Caco-2 (cell line): Measurements from ENCODE around the gene CDKN2A. TPM values are rescaled to one million over a fixed set of nuclear protein-coding genes. Genes with fewer than 3 reads are reported as not detected.

Experiments
- BruUV-seq: library from RNA; stranded (reverse); fragments of 400-500 nt; replicated peaks from 2 replicates; lab custom pipeline; 2021; lab: Mats Ljungman, UMichigan
- CTCF ChIA-PET: fragments of 300-600 bp; sonication (Branson Sonifier 250); formaldehyde crosslinking; loops from one replicate; lab custom pipeline; 2022; ENCODE audit warnings: antibody characterized with exemption; lab: Charles Lee
- POLR2A ChIA-PET: fragments of 300-600 bp; sonication (Branson Sonifier 250); formaldehyde crosslinking; loops from one replicate; lab custom pipeline; 2022; ENCODE audit warnings: antibody characterized with exemption; lab: Charles Lee
- DNase-seq, 2 experiments: peaks; one replicate each; pipeline versions ENCODE4 v3.0.0 to v3.0.0-alpha.2; 2020 to 2022
- H3K27me3 ChIP-seq: replicated peaks from 2 replicates; pipeline ENCODE4 v1.6.0; 2011; ENCODE audit warnings: low read length; ENCODE audit not compliant: control insufficient read depth, insufficient read depth
- H3K36me3 ChIP-seq: 2 replicates; pipeline ENCODE4 v1.5.1; 2011; ENCODE audit warnings: low read length; ENCODE audit not compliant: control insufficient read depth, insufficient read depth
- H3K4me1 ChIP-seq: fragments of 250-450 bp; sonication (Bioruptor Pico); 2 replicates; pipeline ENCODE4 v1.5.1; 2020; ENCODE audit warnings: mild to moderate bottlenecking
- H3K4me3 ChIP-seq: 2 replicates; pipeline ENCODE4 v1.5.1; 2011; ENCODE audit warnings: low read depth, mild to moderate bottlenecking, control low read depth, low read length
- H3K9me3 ChIP-seq: fragments of 250-450 bp; sonication (Bioruptor Pico); 2 replicates; pipeline ENCODE4 v1.5.1; 2020; ENCODE audit warnings: mild to moderate bottlenecking, moderate library complexity
- H3K27ac Mint-ChIP-seq: one replicate; pipeline ENCODE4 v1.8.0; 2022; ENCODE audit warnings: mixed read lengths; ENCODE audit not compliant: unreplicated experiment
- H3K27me3 Mint-ChIP-seq: one replicate; pipeline ENCODE4 v1.8.0; 2022; ENCODE audit warnings: mixed read lengths; ENCODE audit not compliant: insufficient read depth, unreplicated experiment
- H3K36me3 Mint-ChIP-seq: one replicate; pipeline ENCODE4 v1.8.0; 2022; ENCODE audit warnings: mild to moderate bottlenecking, mixed read lengths; ENCODE audit not compliant: insufficient read depth, unreplicated experiment
- H3K4me1 Mint-ChIP-seq: one replicate; pipeline ENCODE4 v1.8.0; 2022; ENCODE audit warnings: low read depth, mixed read lengths; ENCODE audit not compliant: unreplicated experiment
- H3K4me3 Mint-ChIP-seq: one replicate; pipeline ENCODE4 v1.8.0; 2022; ENCODE audit warnings: mild to moderate bottlenecking, moderate library complexity, mixed read lengths; ENCODE audit not compliant: unreplicated experiment
- H3K9me3 Mint-ChIP-seq: one replicate; pipeline ENCODE4 v1.8.0; 2022; ENCODE audit warnings: mixed read lengths; ENCODE audit not compliant: unreplicated experiment
- intact Hi-C: fragments of 100-400 bp; cut with micrococcal nuclease; formaldehyde crosslinking; loops from one replicate; pipeline ENCODE4 v1.10.0; 2022; ENCODE audit not compliant: unreplicated experiment
- total RNA-seq: library from RNA; stranded (reverse); gene quantifications from 2 replicates; pipeline ENCODE4 v1.2.3, GENCODE V29; 2022
- TF ChIP-seq, protein P1 (sequence below), 2 experiments: fragments of 200-600 bp in 1 of 2; IDR thresholded peaks; 1 replicate in 1 of 2; 2 replicates in 1 of 2; pipeline versions ENCODE4 v1.5.1 to v1.8.0; 2011 to 2022; ENCODE audit warnings: antibody characterized with exemption in 1 of 2, control low read depth in 1 of 2, inconsistent platforms in 1 of 2, low read depth in 1 of 2, low read length in 1 of 2, mild to moderate bottlenecking in 1 of 2, moderate library complexity in 1 of 2; ENCODE audit not compliant: insufficient read depth in 1 of 2, severe bottlenecking in 1 of 2, unreplicated experiment in 1 of 2

CDKN2A gene
- total RNA-seq, 1 experiment from 2014 or later, result 48.0 TPM

DNA sequence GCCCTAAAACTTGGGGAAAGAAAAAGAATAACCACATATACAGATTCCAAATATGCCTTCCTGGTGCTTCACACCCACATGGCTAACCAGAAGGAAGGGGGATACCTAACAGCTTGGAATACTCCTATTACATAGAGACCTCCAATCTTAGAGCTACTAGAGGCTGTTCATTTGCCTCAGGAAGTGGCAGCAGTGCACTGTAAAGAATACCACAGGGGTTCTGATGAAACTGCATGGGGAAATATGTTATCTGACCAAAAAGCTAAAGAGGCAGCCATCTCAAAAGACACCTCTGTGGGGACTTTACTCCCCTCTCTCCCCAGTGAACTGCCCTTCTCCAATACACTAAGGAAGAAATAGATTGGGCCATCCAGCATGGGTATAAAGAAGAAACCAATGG, 66.4 kb downstream of the CDKN2A start:
- H3K4me3 ChIP-seq, result no peak overlapping the region
- H3K27me3 ChIP-seq, result no peaks in the 10 kb centered on the region
- intact Hi-C loops, result no loop called here
- Mint-ChIP-seq H3K9me3 (no peaks in the 10 kb centered on the region), H3K27ac (no peak overlapping the region), H3K27me3 (no peaks in the 10 kb centered on the region), H3K4me3 (no peak overlapping the region), H3K4me1 (no peaks in the 10 kb centered on the region), H3K36me3 (no peaks in the 10 kb centered on the region)
- H3K36me3 ChIP-seq, result no peaks in the 10 kb centered on the region
- H3K9me3 ChIP-seq, result no peaks in the 10 kb centered on the region
- ChIA-PET POLR2A (no interaction called here), CTCF (no interaction called here)
- TF ChIP-seq, protein P1, sequence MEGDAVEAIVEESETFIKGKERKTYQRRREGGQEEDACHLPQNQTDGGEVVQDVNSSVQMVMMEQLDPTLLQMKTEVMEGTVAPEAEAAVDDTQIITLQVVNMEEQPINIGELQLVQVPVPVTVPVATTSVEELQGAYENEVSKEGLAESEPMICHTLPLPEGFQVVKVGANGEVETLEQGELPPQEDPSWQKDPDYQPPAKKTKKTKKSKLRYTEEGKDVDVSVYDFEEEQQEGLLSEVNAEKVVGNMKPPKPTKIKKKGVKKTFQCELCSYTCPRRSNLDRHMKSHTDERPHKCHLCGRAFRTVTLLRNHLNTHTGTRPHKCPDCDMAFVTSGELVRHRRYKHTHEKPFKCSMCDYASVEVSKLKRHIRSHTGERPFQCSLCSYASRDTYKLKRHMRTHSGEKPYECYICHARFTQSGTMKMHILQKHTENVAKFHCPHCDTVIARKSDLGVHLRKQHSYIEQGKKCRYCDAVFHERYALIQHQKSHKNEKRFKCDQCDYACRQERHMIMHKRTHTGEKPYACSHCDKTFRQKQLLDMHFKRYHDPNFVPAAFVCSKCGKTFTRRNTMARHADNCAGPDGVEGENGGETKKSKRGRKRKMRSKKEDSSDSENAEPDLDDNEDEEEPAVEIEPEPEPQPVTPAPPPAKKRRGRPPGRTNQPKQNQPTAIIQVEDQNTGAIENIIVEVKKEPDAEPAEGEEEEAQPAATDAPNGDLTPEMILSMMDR (IDR thresholded peaks at IDR 0.05; ENCODE audit: insufficient read depth in 1 of 2, low read depth in 1 of 2, low read length in 1 of 2, severe bottlenecking in 1 of 2, unreplicated experiment in 1 of 2), result no peak
- no TSS peak for BruUV-seq
- no peaks in the 10 kb centered on the region for H3K4me1 ChIP-seq
- DNase-seq, result no peak

DNA sequence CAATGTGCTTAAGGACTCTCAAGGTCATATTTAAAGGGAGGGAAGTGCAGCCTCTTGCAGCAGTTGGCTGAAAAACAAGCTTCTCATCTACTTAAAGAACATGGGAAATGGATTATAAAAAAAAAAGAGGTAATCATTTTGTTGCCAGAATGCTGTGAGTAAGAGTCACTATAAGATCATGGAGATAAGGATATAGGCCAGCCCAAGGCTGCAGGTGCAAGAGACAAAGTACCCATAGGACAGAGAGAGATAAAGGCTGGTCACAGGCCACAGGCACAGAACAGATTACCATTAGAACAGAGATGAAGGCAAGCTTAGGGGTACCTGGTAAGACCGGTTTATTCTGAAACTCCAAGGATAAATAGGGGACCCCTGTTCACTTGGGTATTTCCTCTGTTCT, 70.5 kb downstream of the CDKN2A start:
- H3K9me3 Mint-ChIP-seq, result no peaks in the 10 kb centered on the region
- no peak overlapping the region for H3K4me3 Mint-ChIP-seq
- no peaks in the 10 kb centered on the region for H3K36me3 Mint-ChIP-seq
- no peaks in the 10 kb centered on the region for H3K4me1 Mint-ChIP-seq
- ChIA-PET POLR2A (no interaction called here), CTCF (no interaction called here)
- Histone ChIP-seq H3K27me3 (no peaks in the 10 kb centered on the region), H3K9me3 (no peaks in the 10 kb centered on the region), H3K4me1 (no peaks in the 10 kb centered on the region), H3K4me3 (no peak overlapping the region), H3K36me3 (no peaks in the 10 kb centered on the region)
- H3K27me3 Mint-ChIP-seq, result no peaks in the 10 kb centered on the region
- intact Hi-C loops, result no loop called here
- DNase-seq, result no peak
- TF ChIP-seq, protein P1 (IDR thresholded peaks at IDR 0.05; ENCODE audit: insufficient read depth in 1 of 2, low read depth in 1 of 2, low read length in 1 of 2, severe bottlenecking in 1 of 2, unreplicated experiment in 1 of 2), result no peak
- BruUV-seq, result no TSS peak
- no peak overlapping the region for H3K27ac Mint-ChIP-seq

- ChIA-PET CTCF (no interaction called here), POLR2A (no interaction called here)
- Histone ChIP-seq H3K4me3 (no peak overlapping the region), H3K4me1 (no peaks in the 10 kb centered on the region), H3K9me3 (no peaks in the 10 kb centered on the region), H3K27me3 (no peaks in the 10 kb centered on the region), H3K36me3 (no peaks in the 10 kb centered on the region)
- Mint-ChIP-seq H3K9me3 (no peaks in the 10 kb centered on the region), H3K4me1 (no peaks in the 10 kb centered on the region), H3K4me3 (no peak overlapping the region), H3K27ac (no peak overlapping the region), H3K36me3 (no peaks in the 10 kb centered on the region), H3K27me3 (no peaks in the 10 kb centered on the region)
- intact Hi-C loops, result no loop called here
- BruUV-seq, result no TSS peak
- TF ChIP-seq, protein P1 (IDR thresholded peaks at IDR 0.05; ENCODE audit: insufficient read depth in 1 of 2, low read depth in 1 of 2, low read length in 1 of 2, severe bottlenecking in 1 of 2, unreplicated experiment in 1 of 2), result no peak
- no peak for DNase-seq
Observed at GRCh38 chr9:21919377-21920362, 74.5 kb downstream of the CDKN2A start.

Other genes with a start within 250 kb of the CDKN2A start
- 42.5 and 53.3 TPM in 2 replicates for gene MTAP, start 191.8 kb downstream of the CDKN2A start, total RNA-seq
- 1.2 and 2.1 TPM in 2 replicates for gene CDKN2B-AS1, start 399 bp upstream of the CDKN2A start, total RNA-seq
- 7.6 and 8.2 TPM in 2 replicates for gene CDKN2B, start 14.9 kb upstream of the CDKN2A start, total RNA-seq